K562 (cell line): ENCODE measurements around the gene KNG1. TPM values are rescaled to one million over a fixed set of nuclear protein-coding genes. Genes with fewer than 3 reads are reported as not detected.

Source experiments
- ARID2 ChIP-seq: fragments of 450-650 bp; IDR thresholded peaks from 2 replicates; pipeline ENCODE4 v1.6.1; 2017; ENCODE audit warnings: antibody characterized with exemption, mild to moderate bottlenecking
- CBFB ChIP-seq: sonication (generic); formaldehyde crosslinking; IDR thresholded peaks from 2 replicates; pipeline ENCODE4 v1.4.0; 2020; ENCODE audit warnings: mild to moderate bottlenecking, missing genetic modification reagents
- CHD2 ChIP-seq: IDR thresholded peaks from 2 replicates; pipeline ENCODE4 v1.6.1; 2011; ENCODE audit warnings: low read depth, low read length
- CSDE1 ChIP-seq, 2 experiments: fragments of 450-650 bp; IDR thresholded peaks; 2 replicates each; pipeline ENCODE4 v1.6.1; 2016; ENCODE audit warnings: mild to moderate bottlenecking in 1 of 2
- DNMT1 ChIP-seq: fragments of 450-650 bp; IDR thresholded peaks from 2 replicates; pipeline ENCODE4 v1.6.1; 2016; ENCODE audit warnings: antibody characterized with exemption, mild to moderate bottlenecking
- FOXP1 ChIP-seq: sonication (generic); formaldehyde crosslinking; IDR thresholded peaks from 2 replicates; pipeline ENCODE4 v1.8.0; 2022; ENCODE audit warnings: mild to moderate bottlenecking, missing genetic modification reagents
- MCM2 ChIP-seq: fragments of 450-650 bp; IDR thresholded peaks from 2 replicates; pipeline ENCODE4 v1.6.1; 2017; ENCODE audit warnings: low read depth, mild to moderate bottlenecking
- MXI1 ChIP-seq: IDR thresholded peaks from 2 replicates; pipeline ENCODE4 v1.6.1; 2011; ENCODE audit warnings: low read depth, mild to moderate bottlenecking, improper control_type of control experiment, low read length
- NCOA1 ChIP-seq: fragments of 450-650 bp; IDR thresholded peaks from 2 replicates; pipeline ENCODE4 v1.6.1; 2016; ENCODE audit warnings: low read depth
- SRF ChIP-seq, 2 experiments: fragments of 250-450, 450-650 bp in 1 of 2; sonication (Bioruptor Pico) in 1 of 2; sonication (generic) in 1 of 2; formaldehyde crosslinking; IDR thresholded peaks; 2 replicates each; pipeline versions ENCODE4 v1.5.0 to v1.5.1; 2020 to 2022; ENCODE audit warnings: mild to moderate bottlenecking in 1 of 2, missing genetic modification reagents in 1 of 2
- ZFP30 ChIP-seq: fragments of 250-450 bp; sonication (Bioruptor Pico); IDR thresholded peaks from 2 replicates; pipeline ENCODE4 v1.8.0; 2022; ENCODE audit warnings: moderate library complexity, mild to moderate bottlenecking, inconsistent platforms, borderline replicate concordance
- ZNF644 ChIP-seq: fragments of 200-800 bp; sonication (Bioruptor generic); IDR thresholded peaks from 2 replicates; pipeline ENCODE4 v1.6.1; 2016; ENCODE audit warnings: low read depth, missing genetic modification characterization, missing compliant biosample characterization
- ZNF764 ChIP-seq: fragments of 250-450 bp; sonication (Bioruptor Pico); IDR thresholded peaks from 2 replicates; pipeline ENCODE4 v1.4.0; 2020; ENCODE audit warnings: low read depth, mild to moderate bottlenecking, moderate library complexity
- ZSCAN29 ChIP-seq: fragments of 450-650 bp; IDR thresholded peaks from 2 replicates; pipeline ENCODE4 v1.6.1; 2017
- polyA plus RNA-seq, 8 experiments: library from polyadenylated mRNA; depleted of rRNA in 4 of 8; stranded (reverse) in 5 of 8; unstranded in 3 of 8; fragments of >200 nt; fragmentation: Nextera tagmentation in 2 of 8; fragmentation: Illumina TruSeq in 1 of 8; extraction: Ambion mirVana in 2 of 8; extraction: Trizol in 1 of 8; gene quantifications; 2 replicates each; pipeline versions ENCODE4 v1.2.1 to v1.2.3, GENCODE V29; 2011 to 2014; ENCODE audit warnings: inconsistent platforms in 1 of 8, missing spikeins in 1 of 8
- total RNA-seq, 7 experiments: library from RNA; depleted of rRNA in 6 of 7; stranded (reverse); fragments of >200 nt in 6 of 7; fragmentation: Illumina TruSeq in 2 of 7; extraction: Trizol in 2 of 7; gene quantifications; 2 replicates each; pipeline versions ENCODE4 v1.2.1 to v1.2.3, GENCODE V29; 2011 to 2021; ENCODE audit warnings: low replicate concordance in 1 of 7
- TF ChIP-seq, protein P1 (sequence below): fragments of 250-450 bp; sonication (Bioruptor Pico); IDR thresholded peaks from 2 replicates; pipeline ENCODE4 v1.4.0; 2020; ENCODE audit warnings: mild to moderate bottlenecking, moderate library complexity
- TF ChIP-seq, protein P2 (sequence below): fragments of 250-450 bp; sonication (Bioruptor Pico); IDR thresholded peaks from 2 replicates; pipeline ENCODE4 v1.8.0; 2022; ENCODE audit warnings: inconsistent platforms
- TF ChIP-seq, protein P3 (sequence below): fragments of 450-650 bp; formaldehyde crosslinking; IDR thresholded peaks from 2 replicates; pipeline ENCODE4 v1.4.0; 2020; ENCODE audit warnings: mild to moderate bottlenecking, moderate library complexity
- TF ChIP-seq, protein P4 (sequence below): IDR thresholded peaks from 3 replicates; pipeline ENCODE4 v1.6.1; 2011; ENCODE audit warnings: borderline replicate concordance, mild to moderate bottlenecking; ENCODE audit not compliant: insufficient read length, insufficient read depth
- TF ChIP-seq, protein P5 (sequence below): fragments of 450-650 bp; IDR thresholded peaks from 2 replicates; pipeline ENCODE4 v1.6.1; 2018; ENCODE audit warnings: mild to moderate bottlenecking, low read depth; ENCODE audit not compliant: partially characterized antibody

Gene KNG1
- total and polyA plus RNA-seq, 9 of the 15 experiments (the other 6 are each of a cell fraction or from before 2014, with no cell fraction given) = 0.09 TPM; not detected in 8

DNA sequence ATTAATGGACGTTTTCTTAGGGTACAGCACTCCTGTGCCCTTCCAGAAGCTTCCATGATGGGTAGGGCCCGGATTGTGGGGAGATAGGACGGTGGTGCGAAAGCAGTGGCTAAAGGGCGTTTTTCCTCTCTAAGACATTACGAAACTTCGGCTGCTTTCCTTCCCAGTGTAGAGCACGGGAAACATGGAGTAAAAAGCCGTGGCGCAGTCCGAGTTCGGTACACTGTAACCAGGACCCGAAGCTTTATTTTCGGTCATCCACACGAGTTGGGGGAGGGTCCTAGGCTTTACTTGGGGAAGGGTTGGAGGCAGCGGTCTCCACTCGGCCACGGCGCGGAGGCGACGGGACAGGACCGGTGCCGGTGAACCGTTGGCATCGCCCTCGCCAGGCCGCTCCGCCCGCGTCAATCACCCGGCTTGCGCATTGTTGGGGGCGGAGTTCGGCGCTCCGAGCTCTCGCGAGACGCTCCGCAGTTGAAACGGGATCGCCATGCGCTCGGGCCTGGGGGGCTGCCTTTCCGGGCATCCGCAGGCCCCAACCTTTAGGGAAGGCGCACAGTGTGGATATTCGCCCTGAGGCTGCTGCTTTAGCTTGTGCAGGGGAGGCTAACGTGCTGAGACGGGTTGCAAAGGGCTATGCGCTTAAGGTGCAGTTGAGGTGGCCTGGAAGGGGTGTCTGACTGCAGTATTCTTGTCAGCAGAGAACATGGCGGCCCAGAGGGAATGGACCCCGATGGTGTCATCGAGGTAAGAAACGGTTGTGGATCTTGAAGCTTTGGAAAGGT lies 66.8 kb downstream of the KNG1 start (continued):
- TF ChIP-seq ZNF644 (tag) (no peak), MCM2 (no peak), ZSCAN29 (no peak), CHD2 (peak; percentile 97), ARID2 (no peak), ZFP30 (CRISPR knock-in tag) (no peak), NCOA1 (no peak), CSDE1 (IDR thresholded peaks at IDR 0.05) (no peak), SRF (CRISPR knock-in tag; IDR thresholded peaks at IDR 0.05) (peak; percentile 16 to 36; a peak in 3 of 4 replicates), ZNF764 (CRISPR knock-in tag) (no peak), FOXP1 (0 out of 2 replicates have a peak, but pooled peaks have one; percentile 60), DNMT1 (no peak), MXI1 (no peak; the same call in 1 of the 2 replicates), CBFB (CRISPR knock-in tag) (peak; percentile 13; the same call in 1 of the 2 replicates)
- TF ChIP-seq, protein P1, sequence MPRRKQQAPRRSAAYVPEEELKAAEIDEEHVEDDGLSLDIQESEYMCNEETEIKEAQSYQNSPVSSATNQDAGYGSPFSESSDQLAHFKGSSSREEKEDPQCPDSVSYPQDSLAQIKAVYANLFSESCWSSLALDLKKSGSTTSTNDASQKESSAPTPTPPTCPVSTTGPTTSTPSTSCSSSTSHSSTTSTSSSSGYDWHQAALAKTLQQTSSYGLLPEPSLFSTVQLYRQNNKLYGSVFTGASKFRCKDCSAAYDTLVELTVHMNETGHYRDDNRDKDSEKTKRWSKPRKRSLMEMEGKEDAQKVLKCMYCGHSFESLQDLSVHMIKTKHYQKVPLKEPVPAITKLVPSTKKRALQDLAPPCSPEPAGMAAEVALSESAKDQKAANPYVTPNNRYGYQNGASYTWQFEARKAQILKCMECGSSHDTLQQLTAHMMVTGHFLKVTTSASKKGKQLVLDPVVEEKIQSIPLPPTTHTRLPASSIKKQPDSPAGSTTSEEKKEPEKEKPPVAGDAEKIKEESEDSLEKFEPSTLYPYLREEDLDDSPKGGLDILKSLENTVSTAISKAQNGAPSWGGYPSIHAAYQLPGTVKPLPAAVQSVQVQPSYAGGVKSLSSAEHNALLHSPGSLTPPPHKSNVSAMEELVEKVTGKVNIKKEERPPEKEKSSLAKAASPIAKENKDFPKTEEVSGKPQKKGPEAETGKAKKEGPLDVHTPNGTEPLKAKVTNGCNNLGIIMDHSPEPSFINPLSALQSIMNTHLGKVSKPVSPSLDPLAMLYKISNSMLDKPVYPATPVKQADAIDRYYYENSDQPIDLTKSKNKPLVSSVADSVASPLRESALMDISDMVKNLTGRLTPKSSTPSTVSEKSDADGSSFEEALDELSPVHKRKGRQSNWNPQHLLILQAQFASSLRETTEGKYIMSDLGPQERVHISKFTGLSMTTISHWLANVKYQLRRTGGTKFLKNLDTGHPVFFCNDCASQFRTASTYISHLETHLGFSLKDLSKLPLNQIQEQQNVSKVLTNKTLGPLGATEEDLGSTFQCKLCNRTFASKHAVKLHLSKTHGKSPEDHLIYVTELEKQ (CRISPR knock-in tag) = no peak; the same call in 1 of the 2 replicates
- TF ChIP-seq, protein P2, sequence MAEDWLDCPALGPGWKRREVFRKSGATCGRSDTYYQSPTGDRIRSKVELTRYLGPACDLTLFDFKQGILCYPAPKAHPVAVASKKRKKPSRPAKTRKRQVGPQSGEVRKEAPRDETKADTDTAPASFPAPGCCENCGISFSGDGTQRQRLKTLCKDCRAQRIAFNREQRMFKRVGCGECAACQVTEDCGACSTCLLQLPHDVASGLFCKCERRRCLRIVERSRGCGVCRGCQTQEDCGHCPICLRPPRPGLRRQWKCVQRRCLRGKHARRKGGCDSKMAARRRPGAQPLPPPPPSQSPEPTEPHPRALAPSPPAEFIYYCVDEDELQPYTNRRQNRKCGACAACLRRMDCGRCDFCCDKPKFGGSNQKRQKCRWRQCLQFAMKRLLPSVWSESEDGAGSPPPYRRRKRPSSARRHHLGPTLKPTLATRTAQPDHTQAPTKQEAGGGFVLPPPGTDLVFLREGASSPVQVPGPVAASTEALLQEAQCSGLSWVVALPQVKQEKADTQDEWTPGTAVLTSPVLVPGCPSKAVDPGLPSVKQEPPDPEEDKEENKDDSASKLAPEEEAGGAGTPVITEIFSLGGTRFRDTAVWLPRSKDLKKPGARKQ (CRISPR knock-in tag) = no peak
- TF ChIP-seq, protein P3, sequence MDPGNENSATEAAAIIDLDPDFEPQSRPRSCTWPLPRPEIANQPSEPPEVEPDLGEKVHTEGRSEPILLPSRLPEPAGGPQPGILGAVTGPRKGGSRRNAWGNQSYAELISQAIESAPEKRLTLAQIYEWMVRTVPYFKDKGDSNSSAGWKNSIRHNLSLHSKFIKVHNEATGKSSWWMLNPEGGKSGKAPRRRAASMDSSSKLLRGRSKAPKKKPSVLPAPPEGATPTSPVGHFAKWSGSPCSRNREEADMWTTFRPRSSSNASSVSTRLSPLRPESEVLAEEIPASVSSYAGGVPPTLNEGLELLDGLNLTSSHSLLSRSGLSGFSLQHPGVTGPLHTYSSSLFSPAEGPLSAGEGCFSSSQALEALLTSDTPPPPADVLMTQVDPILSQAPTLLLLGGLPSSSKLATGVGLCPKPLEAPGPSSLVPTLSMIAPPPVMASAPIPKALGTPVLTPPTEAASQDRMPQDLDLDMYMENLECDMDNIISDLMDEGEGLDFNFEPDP (CRISPR knock-in tag) = peak; percentile 59; the same call in 1 of the 2 replicates
- TF ChIP-seq, protein P4, sequence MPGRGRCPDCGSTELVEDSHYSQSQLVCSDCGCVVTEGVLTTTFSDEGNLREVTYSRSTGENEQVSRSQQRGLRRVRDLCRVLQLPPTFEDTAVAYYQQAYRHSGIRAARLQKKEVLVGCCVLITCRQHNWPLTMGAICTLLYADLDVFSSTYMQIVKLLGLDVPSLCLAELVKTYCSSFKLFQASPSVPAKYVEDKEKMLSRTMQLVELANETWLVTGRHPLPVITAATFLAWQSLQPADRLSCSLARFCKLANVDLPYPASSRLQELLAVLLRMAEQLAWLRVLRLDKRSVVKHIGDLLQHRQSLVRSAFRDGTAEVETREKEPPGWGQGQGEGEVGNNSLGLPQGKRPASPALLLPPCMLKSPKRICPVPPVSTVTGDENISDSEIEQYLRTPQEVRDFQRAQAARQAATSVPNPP = no peak
- TF ChIP-seq, protein P5, sequence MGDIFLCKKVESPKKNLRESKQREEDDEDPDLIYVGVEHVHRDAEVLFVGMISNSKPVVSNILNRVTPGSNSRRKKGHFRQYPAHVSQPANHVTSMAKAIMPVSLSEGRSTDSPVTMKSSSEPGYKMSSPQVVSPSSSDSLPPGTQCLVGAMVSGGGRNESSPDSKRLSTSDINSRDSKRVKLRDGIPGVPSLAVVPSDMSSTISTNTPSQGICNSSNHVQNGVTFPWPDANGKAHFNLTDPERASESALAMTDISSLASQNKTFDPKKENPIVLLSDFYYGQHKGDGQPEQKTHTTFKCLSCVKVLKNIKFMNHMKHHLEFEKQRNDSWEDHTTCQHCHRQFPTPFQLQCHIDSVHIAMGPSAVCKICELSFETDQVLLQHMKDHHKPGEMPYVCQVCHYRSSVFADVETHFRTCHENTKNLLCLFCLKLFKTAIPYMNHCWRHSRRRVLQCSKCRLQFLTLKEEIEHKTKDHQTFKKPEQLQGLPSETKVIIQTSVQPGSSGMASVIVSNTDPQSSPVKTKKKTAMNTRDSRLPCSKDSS = no peak
